DND-41 (cell line): ENCODE results near the gene CLEC17A.
A peak's percentile ranks its signal among the peaks of the same experiment; 100 is the strongest.

Experiments
- ATAC-seq: fragments of 200-7000 bp; cut with Tn5 transposase; 3 replicates; pipeline ENCODE4 v1.9.1; 2021; ENCODE audit warnings: low read depth; ENCODE audit not compliant: insufficient read depth
- DNase-seq: peaks from one replicate; pipeline ENCODE4 v3.0.0-alpha.2; 2020
- H2AFZ ChIP-seq: 2 replicates; pipeline ENCODE4 v1.6.0; 2012; ENCODE audit warnings: low read depth, low read length
- H3K27ac ChIP-seq: 2 replicates; pipeline ENCODE4 v1.5.1; 2012; ENCODE audit warnings: low read length, inconsistent platforms
- H3K27me3 ChIP-seq: fragments of 200-600 bp; sonication (generic); 2 replicates; pipeline ENCODE4 v1.6.0; 2012; ENCODE audit warnings: low read length, mild to moderate bottlenecking, inconsistent platforms; ENCODE audit not compliant: insufficient read depth, poor library complexity
- H3K36me3 ChIP-seq: 2 replicates; pipeline ENCODE4 v1.5.1; 2012; ENCODE audit warnings: low read length, inconsistent platforms; ENCODE audit not compliant: insufficient read depth
- H3K4me1 ChIP-seq: 2 replicates; pipeline ENCODE4 v1.5.1; 2012; ENCODE audit warnings: mild to moderate bottlenecking, low read length; ENCODE audit not compliant: insufficient read depth
- H3K4me2 ChIP-seq: 2 replicates; pipeline ENCODE4 v1.6.0; 2012; ENCODE audit warnings: mild to moderate bottlenecking, moderate library complexity, low read length, inconsistent platforms; ENCODE audit not compliant: insufficient read depth
- H3K4me3 ChIP-seq, 2 experiments: fragments of 200-600 bp in 1 of 2; shearing (Covaris generic) in 1 of 2; 2 replicates each; pipeline ENCODE4 v1.5.1; 2012 to 2016; ENCODE audit warnings: inconsistent platforms in 2 of 2, low read length in 2 of 2, mild to moderate bottlenecking in 2 of 2, low read depth in 1 of 2, moderate library complexity in 1 of 2
- H3K79me2 ChIP-seq: 2 replicates; pipeline ENCODE4 v1.6.0; 2012; ENCODE audit warnings: low read length, inconsistent platforms; ENCODE audit not compliant: insufficient read depth
- H3K9ac ChIP-seq: 2 replicates; pipeline ENCODE4 v1.6.0; 2012; ENCODE audit warnings: low read depth, mild to moderate bottlenecking, inconsistent platforms, low read length, moderate library complexity
- H3K9me3 ChIP-seq: 2 replicates; pipeline ENCODE4 v1.5.1; 2012; ENCODE audit warnings: low read length, moderate library complexity, mild to moderate bottlenecking, inconsistent platforms; ENCODE audit not compliant: insufficient read depth, severe bottlenecking
- H4K20me1 ChIP-seq: 2 replicates; pipeline ENCODE4 v1.6.0; 2012; ENCODE audit warnings: low read length; ENCODE audit not compliant: insufficient read depth
- CTCF ChIP-seq: IDR thresholded peaks from 2 replicates; pipeline ENCODE4 v1.5.1; 2012; ENCODE audit warnings: borderline replicate concordance, low read length, moderate library complexity, mild to moderate bottlenecking; ENCODE audit not compliant: poor library complexity, severe bottlenecking; ENCODE audit errors: extremely low read depth
- EZH2 ChIP-seq: IDR thresholded peaks from 3 replicates; pipeline ENCODE4 v1.6.1; 2012; ENCODE audit warnings: borderline replicate concordance, low read depth, mild to moderate bottlenecking, moderate library complexity, low read length, inconsistent platforms; ENCODE audit not compliant: severe bottlenecking

CLEC17A gene

GRCh38 chr19:14582894-14583340 is at the start of gene CLEC17A:
TSS of gene CLEC17A (plus strand) at chr19:14583084. CDS start at chr19:14583161, 77 bp downstream.
- no peaks in the 10 kb centered on the region for H3K9me3 ChIP-seq
- no peak within 1 kb of the TSS for H3K4me2 ChIP-seq
- TF ChIP-seq CTCF, result no peak
- no peak for TF ChIP-seq EZH2
- H3K27ac ChIP-seq, result no peak within 1 kb of the TSS
- no peaks in the 10 kb centered on the region for H3K27me3 ChIP-seq
- no peak within 1 kb of the TSS for H3K9ac ChIP-seq
- H3K4me3 ChIP-seq, result no peak within 1 kb of the TSS
- H3K36me3 ChIP-seq, result no peaks in the 10 kb centered on the region
- DNase-seq, result no peak
- no peak within 1 kb of the TSS for H2AFZ ChIP-seq
- no peaks in the 10 kb centered on the region for H4K20me1 ChIP-seq
- ATAC-seq, result no peak
- H3K4me1 ChIP-seq, result no peaks in the 10 kb centered on the region
- no peaks in the 10 kb centered on the region for H3K79me2 ChIP-seq

- no peaks in the 10 kb centered on the region for H3K9me3 ChIP-seq
- H2AFZ ChIP-seq, result no peak overlapping the region
- H3K9ac ChIP-seq, result no peak overlapping the region
- H4K20me1 ChIP-seq, result peaks cover 43% of the 10 kb centered on the region
- peaks cover 82% of the 10 kb centered on the region for H3K79me2 ChIP-seq
- TF ChIP-seq EZH2 (no peak), CTCF (no peak)
- H3K4me2 ChIP-seq, result peak overlapping the region; percentile 16; the same call in 1 of the 2 replicates
- DNase-seq (no peak), ATAC-seq (no peak)
- H3K27me3 ChIP-seq, result no peaks in the 10 kb centered on the region
- H3K36me3 ChIP-seq, result peaks cover 11% of the 10 kb centered on the region
- H3K4me1 ChIP-seq, result peaks cover 31% of the 10 kb centered on the region
- no peak overlapping the region for H3K4me3 ChIP-seq
- no peak overlapping the region for H3K27ac ChIP-seq
Observed at GRCh38 chr19:14533450-14533849, 49.4 kb upstream of the CLEC17A start.

GRCh38 chr19:14536926-14537692 is 45.8 kb upstream of the CLEC17A start:
- Histone ChIP-seq H3K79me2 (peaks cover 85% of the 10 kb centered on the region), H4K20me1 (peaks cover 44% of the 10 kb centered on the region), H3K27ac (no peak overlapping the region), H3K4me1 (peaks cover 4% of the 10 kb centered on the region; the same call in 1 of the 2 replicates), H3K4me2 (no peak overlapping the region), H3K36me3 (peaks cover 22% of the 10 kb centered on the region), H3K27me3 (no peaks in the 10 kb centered on the region), H3K4me3 (no peak overlapping the region), H3K9me3 (no peaks in the 10 kb centered on the region), H3K9ac (no peak overlapping the region), H2AFZ (no peak overlapping the region)
- ATAC-seq, result peak; percentile 86
- no peak for TF ChIP-seq EZH2
- no peak for TF ChIP-seq CTCF
- peak; percentile 77 for DNase-seq
